Type B pancreatic cell (in vitro differentiated cells): Measurements from ENCODE around the gene DDX24. TPM values are rescaled to one million over a fixed set of nuclear protein-coding genes. Genes with fewer than 3 reads are reported as not detected.

Experiments used
- DNase-seq: peaks from one replicate; pipeline ENCODE4 v3.0.0; 2021; ENCODE audit warnings: mixed read lengths; ENCODE audit not compliant: unreplicated experiment; ENCODE audit errors: extremely low spot score
- H3K27ac Mint-ChIP-seq: 2 replicates; pipeline ENCODE4 v1.8.0; 2021; ENCODE audit warnings: mild to moderate bottlenecking, mixed read lengths
- H3K27me3 Mint-ChIP-seq: 2 replicates; pipeline ENCODE4 v1.8.0; 2021; ENCODE audit warnings: mixed read lengths
- H3K36me3 Mint-ChIP-seq: 2 replicates; pipeline ENCODE4 v1.8.0; 2021; ENCODE audit warnings: mixed read lengths
- H3K4me1 Mint-ChIP-seq: one replicate; pipeline ENCODE4 v1.8.0; 2021; ENCODE audit warnings: mixed read lengths; ENCODE audit not compliant: unreplicated experiment
- H3K4me3 Mint-ChIP-seq: 2 replicates; pipeline ENCODE4 v1.8.0; 2021; ENCODE audit warnings: mild to moderate bottlenecking, mixed read lengths
- H3K9me3 Mint-ChIP-seq: 2 replicates; pipeline ENCODE4 v1.8.0; 2021; ENCODE audit warnings: mixed read lengths
- total RNA-seq: library from RNA; stranded (reverse); gene quantifications from 2 replicates; pipeline ENCODE4 v1.2.1, GENCODE V29; 2021; ENCODE audit warnings: low replicate concordance
- TF ChIP-seq, protein P1 (sequence below): fragments of 200-600 bp; sonication (generic); conservative IDR thresholded peaks from 2 replicates; pipeline ENCODE4 v1.5.0; 2021; ENCODE audit warnings: antibody characterized with exemption, mild to moderate bottlenecking

The DDX24 gene
- total RNA-seq, 1 donor from 2014 or later: 156 TPM

DNA sequence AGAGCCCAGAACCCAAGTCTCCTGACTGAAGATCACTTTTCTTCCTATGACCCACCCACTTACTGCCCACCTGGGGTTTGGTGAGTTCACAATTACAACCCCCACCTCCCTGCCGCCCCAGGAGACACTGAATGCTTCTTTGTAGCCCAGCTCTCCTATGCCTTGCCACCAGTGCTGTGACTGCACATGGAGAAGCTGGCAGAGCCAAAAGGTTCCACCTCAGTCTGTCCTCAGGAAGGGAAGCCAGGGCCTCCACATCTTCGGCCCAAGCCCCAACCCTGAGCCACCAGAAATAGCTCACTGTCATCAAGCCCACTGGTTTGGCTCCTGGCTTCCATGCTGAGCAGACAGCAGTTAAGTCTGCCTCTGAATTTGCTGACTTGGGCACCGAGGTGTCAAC is 29.2 kb downstream of the DDX24 start:
- Mint-ChIP-seq H3K36me3 (peaks cover 54% of the 10 kb centered on the region), H3K9me3 (no peaks in the 10 kb centered on the region), H3K27ac (no peak overlapping the region), H3K4me3 (no peak overlapping the region), H3K27me3 (no peaks in the 10 kb centered on the region), H3K4me1 (peaks cover 22% of the 10 kb centered on the region)
- peak; percentile 39 for DNase-seq
- TF ChIP-seq, protein P1, sequence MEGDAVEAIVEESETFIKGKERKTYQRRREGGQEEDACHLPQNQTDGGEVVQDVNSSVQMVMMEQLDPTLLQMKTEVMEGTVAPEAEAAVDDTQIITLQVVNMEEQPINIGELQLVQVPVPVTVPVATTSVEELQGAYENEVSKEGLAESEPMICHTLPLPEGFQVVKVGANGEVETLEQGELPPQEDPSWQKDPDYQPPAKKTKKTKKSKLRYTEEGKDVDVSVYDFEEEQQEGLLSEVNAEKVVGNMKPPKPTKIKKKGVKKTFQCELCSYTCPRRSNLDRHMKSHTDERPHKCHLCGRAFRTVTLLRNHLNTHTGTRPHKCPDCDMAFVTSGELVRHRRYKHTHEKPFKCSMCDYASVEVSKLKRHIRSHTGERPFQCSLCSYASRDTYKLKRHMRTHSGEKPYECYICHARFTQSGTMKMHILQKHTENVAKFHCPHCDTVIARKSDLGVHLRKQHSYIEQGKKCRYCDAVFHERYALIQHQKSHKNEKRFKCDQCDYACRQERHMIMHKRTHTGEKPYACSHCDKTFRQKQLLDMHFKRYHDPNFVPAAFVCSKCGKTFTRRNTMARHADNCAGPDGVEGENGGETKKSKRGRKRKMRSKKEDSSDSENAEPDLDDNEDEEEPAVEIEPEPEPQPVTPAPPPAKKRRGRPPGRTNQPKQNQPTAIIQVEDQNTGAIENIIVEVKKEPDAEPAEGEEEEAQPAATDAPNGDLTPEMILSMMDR: no peak

DNA sequence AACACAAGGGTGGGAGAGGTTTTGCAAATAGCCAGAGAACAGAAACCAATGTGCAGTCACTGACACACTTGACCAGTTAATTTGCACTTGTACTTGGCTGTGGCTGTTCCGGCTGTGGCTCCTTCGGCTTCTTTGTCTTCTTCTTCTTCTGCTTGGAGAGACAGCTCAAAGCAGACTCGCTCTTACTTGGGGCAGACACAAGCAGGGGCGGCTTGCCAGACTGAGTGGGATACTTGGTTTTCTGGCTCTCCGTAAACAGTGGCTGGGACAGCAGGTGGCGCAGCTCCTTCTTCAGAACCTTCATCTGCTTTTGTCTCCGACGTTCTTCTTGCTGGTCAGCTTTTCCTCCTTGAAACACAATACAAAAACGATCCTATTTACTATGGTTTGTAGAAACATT is 29.9 kb downstream of the DDX24 start:
- H3K27me3 Mint-ChIP-seq: no peaks in the 10 kb centered on the region
- TF ChIP-seq, protein P1: peak; percentile 63
- no peaks in the 10 kb centered on the region for H3K9me3 Mint-ChIP-seq
- no peak overlapping the region for H3K4me3 Mint-ChIP-seq
- peak overlapping the region; percentile 40 for H3K27ac Mint-ChIP-seq
- H3K4me1 Mint-ChIP-seq: peaks cover 18% of the 10 kb centered on the region
- DNase-seq: peak; percentile 34
- H3K36me3 Mint-ChIP-seq: peaks cover 50% of the 10 kb centered on the region

- Mint-ChIP-seq H3K36me3 (peaks cover 47% of the 10 kb centered on the region), H3K4me1 (peaks cover 18% of the 10 kb centered on the region), H3K27me3 (no peaks in the 10 kb centered on the region), H3K27ac (no peak overlapping the region), H3K4me3 (no peak overlapping the region), H3K9me3 (no peaks in the 10 kb centered on the region)
- TF ChIP-seq, protein P1: no peak
- DNase-seq: peak; percentile 36
Measured at GRCh38 chr14:94050231-94050880, 30.6 kb downstream of the DDX24 start.

DNA sequence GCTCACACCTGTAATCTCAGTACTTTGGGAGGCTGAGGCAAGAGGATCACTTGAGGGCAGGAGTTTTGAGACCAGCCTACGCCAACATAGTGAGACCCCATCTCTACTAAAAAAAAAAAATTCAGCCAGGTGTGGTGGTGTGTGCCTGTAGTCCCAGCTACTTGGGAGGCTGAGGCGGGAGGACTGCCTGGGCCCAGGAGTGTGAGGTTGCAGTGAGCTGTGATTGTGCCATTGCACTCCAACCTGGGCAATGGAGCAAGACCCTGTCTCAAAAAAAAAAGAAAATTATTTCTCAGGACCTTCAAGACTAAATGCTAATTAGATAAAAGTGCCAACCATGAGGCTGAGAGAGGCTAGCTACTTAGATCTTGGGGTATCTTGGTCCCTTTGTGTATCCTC is 31.4 kb downstream of the DDX24 start:
- no peaks in the 10 kb centered on the region for H3K9me3 Mint-ChIP-seq
- H3K27me3 Mint-ChIP-seq: no peaks in the 10 kb centered on the region
- peaks cover 18% of the 10 kb centered on the region for H3K4me1 Mint-ChIP-seq
- DNase-seq: peak; percentile 18
- no peak overlapping the region for H3K4me3 Mint-ChIP-seq
- TF ChIP-seq, protein P1: no peak
- H3K36me3 Mint-ChIP-seq: peaks cover 41% of the 10 kb centered on the region
- no peak overlapping the region for H3K27ac Mint-ChIP-seq

DNA sequence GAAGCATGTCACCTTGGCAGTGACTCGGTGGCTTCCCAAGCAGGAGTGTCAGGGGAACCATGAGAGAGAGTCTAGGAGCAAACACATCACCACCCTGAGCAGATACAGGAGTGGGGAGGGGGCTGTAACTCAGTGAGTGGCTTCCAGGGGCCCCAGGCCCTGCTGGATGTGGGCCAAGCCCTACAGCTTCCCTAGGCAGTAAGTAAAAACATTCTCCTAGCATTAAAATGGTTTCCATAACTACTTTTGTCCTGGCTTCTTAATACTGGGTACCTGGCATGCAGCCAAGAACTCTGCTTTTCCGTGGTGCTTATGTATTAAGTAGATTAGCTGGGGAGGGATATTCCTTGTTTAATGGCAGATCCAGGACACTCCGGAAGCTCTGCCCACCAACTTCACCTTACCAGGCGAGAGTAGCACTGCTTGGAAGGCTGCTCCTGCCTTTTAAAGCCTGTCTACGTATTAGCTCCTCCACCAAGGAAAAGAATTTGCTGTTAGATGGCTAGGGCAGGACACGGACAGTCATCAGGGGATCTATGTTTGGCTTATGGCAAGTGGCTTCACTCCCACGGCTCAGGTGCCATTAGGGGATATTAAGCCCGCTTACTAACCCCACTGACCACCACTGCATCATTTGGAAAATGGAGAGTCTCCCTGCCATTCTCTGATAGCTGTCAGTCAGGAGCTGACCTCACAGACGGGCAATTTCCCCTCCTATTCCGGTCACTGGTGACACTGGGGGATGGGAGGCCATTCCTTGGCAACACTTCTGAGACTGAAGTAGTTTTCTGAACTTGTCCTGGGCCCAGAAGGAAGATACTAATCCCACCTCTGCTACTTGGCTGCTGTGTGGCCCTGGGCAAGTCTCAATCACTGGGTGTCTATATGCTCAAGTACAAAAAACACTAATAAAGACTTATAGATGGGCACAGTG is 32.0 kb downstream of the DDX24 start:
- DNase-seq: no peak
- TF ChIP-seq, protein P1: no peak
- Mint-ChIP-seq H3K9me3 (no peaks in the 10 kb centered on the region), H3K4me1 (peaks cover 18% of the 10 kb centered on the region), H3K27me3 (no peaks in the 10 kb centered on the region), H3K36me3 (peaks cover 35% of the 10 kb centered on the region), H3K4me3 (no peak overlapping the region), H3K27ac (no peak overlapping the region)
